Ascending aorta (tissue), 2 donors: ENCODE measurements around the gene STK40. TPM values are rescaled to one million over a fixed set of nuclear protein-coding genes. Genes with fewer than 3 reads are reported as not detected.
A peak's percentile ranks its signal among the peaks of the same experiment; 100 is the strongest.

Source experiments
- DNase-seq, 2 donors: peaks; one replicate each; pipeline ENCODE4 v3.0.0-alpha.2; 2019; ENCODE audit warnings: low spot score in 2 of 2
- H3K27ac ChIP-seq, 2 donors: fragments of 200-600 bp; sonication (generic); one replicate each; pipeline ENCODE4 v1.5.1; 2016 to 2017; ENCODE audit warnings: mild to moderate bottlenecking in 1 of 2
- H3K27me3 ChIP-seq: fragments of 200-600 bp; sonication (generic); one replicate; pipeline ENCODE4 v1.5.1; 2017
- H3K36me3 ChIP-seq, 2 donors: fragments of 200-600 bp; sonication (generic); one replicate each; pipeline ENCODE4 v1.5.1; 2016
- H3K4me1 ChIP-seq, 2 donors: fragments of 200-600 bp; sonication (generic); one replicate each; pipeline ENCODE4 v1.5.1; 2016 to 2017; ENCODE audit warnings: mild to moderate bottlenecking in 1 of 2
- H3K4me3 ChIP-seq, 2 donors: fragments of 200-600 bp; sonication (generic); one replicate each; pipeline ENCODE4 v1.5.1; 2016 to 2017; ENCODE audit warnings: mild to moderate bottlenecking in 1 of 2
- H3K9me3 ChIP-seq, 2 donors: fragments of 200-600 bp; sonication (generic); one replicate each; pipeline ENCODE4 v1.5.1; 2016
- CTCF ChIP-seq, 3 experiments: fragments of 200-600 bp in 2 of 3; fragments of 450-650 bp in 1 of 3; sonication (generic) in 2 of 3; IDR thresholded peaks; one replicate each; pipeline ENCODE4 v1.5.1; 2016 to 2019; ENCODE audit warnings: antibody characterized with exemption in 3 of 3, mild to moderate bottlenecking in 1 of 3, moderate library complexity in 1 of 3
- intact Hi-C: fragments of 100-400 bp; cut with DNase I; formaldehyde crosslinking; loops from one replicate; pipeline ENCODE4 v1.15.1; 2023
- total RNA-seq: library from RNA; depleted of rRNA; stranded (reverse); fragments of >200 nt; gene quantifications from one replicate; pipeline ENCODE4 v1.1.0, GENCODE V29; 2016

Gene STK40
- total RNA-seq, 1 donor from 2014 or later, result 77.0 TPM

GRCh38 chr1:36402504-36402890, 16.8 kb upstream of the STK40 start:
- H3K9me3 ChIP-seq, result no peaks in the 10 kb centered on the region
- no peaks in the 10 kb centered on the region for H3K4me1 ChIP-seq
- no peak overlapping the region for H3K27ac ChIP-seq
- intact Hi-C loops, result no loop called here
- no peak for DNase-seq
- H3K4me3 ChIP-seq, result no peak overlapping the region
- no peaks in the 10 kb centered on the region for H3K36me3 ChIP-seq
- no peaks in the 10 kb centered on the region for H3K27me3 ChIP-seq
- TF ChIP-seq CTCF (IDR thresholded peaks at IDR 0.05), result no peak

GRCh38 chr1:36401602-36402503, 16.1 kb upstream of the STK40 start:
- Histone ChIP-seq H3K27ac (peak overlapping the region; percentile 56 to 59), H3K4me3 (peak overlapping the region in 1 of 2 donors; percentile 34)

GRCh38 chr1:36400825-36401601, 15.3 kb upstream of the STK40 start:
- intact Hi-C loops, result no loop called here
- H3K4me3 ChIP-seq, result peak overlapping the region in 1 of 2 donors; percentile 34
- H3K36me3 ChIP-seq, result no peaks in the 10 kb centered on the region
- H3K4me1 ChIP-seq, result peaks cover 0 to 8% of the 10 kb centered on the region in 2 donors
- no peaks in the 10 kb centered on the region for H3K27me3 ChIP-seq
- DNase-seq, result peak; percentile 63 to 90
- H3K9me3 ChIP-seq, result no peaks in the 10 kb centered on the region
- H3K27ac ChIP-seq, result peak overlapping the region; percentile 56 to 59
- TF ChIP-seq CTCF (IDR thresholded peaks at IDR 0.05), result no peak

More at GRCh38 chr1:36401602-36402503, 16.1 kb upstream of the STK40 start:
- no peak for TF ChIP-seq CTCF (IDR thresholded peaks at IDR 0.05)
- Histone ChIP-seq H3K27me3 (no peaks in the 10 kb centered on the region), H3K36me3 (no peaks in the 10 kb centered on the region), H3K4me1 (peaks cover 0 to under 1% of the 10 kb centered on the region in 2 donors), H3K9me3 (no peaks in the 10 kb centered on the region)
- intact Hi-C loops, result no loop called here
- no peak for DNase-seq

- Histone ChIP-seq H3K4me1 (peaks cover 0 to 8% of the 10 kb centered on the region in 2 donors), H3K4me3 (peak overlapping the region in 1 of 2 donors; percentile 34), H3K27ac (peak overlapping the region; percentile 51 to 56), H3K9me3 (no peaks in the 10 kb centered on the region), H3K36me3 (no peaks in the 10 kb centered on the region), H3K27me3 (no peaks in the 10 kb centered on the region)
- no peak for TF ChIP-seq CTCF (IDR thresholded peaks at IDR 0.05)
- intact Hi-C loops, result no loop called here
- no peak for DNase-seq
Measured at GRCh38 chr1:36400514-36400824, 14.7 kb upstream of the STK40 start.

GRCh38 chr1:36398370-36398977, 12.8 kb upstream of the STK40 start:
- TF ChIP-seq CTCF (IDR thresholded peaks at IDR 0.05), result no peak
- Histone ChIP-seq H3K4me3 (peak overlapping the region in 1 of 2 donors; percentile 75), H3K27me3 (no peaks in the 10 kb centered on the region), H3K4me1 (peaks cover 0 to 8% of the 10 kb centered on the region in 2 donors), H3K36me3 (peaks cover 6 to 7% of the 10 kb centered on the region in 2 donors), H3K27ac (peak overlapping the region; percentile 85 to 95), H3K9me3 (no peaks in the 10 kb centered on the region)
- no peak for DNase-seq
- intact Hi-C loops, result loop anchor here (5.0 kb wide), 2 partner anchors 54 to 1154 kb away; partner anchors contain the start of genes OSCP1 and SNIP1
